ENCODE results near the gene DUOXA2.

DNA sequence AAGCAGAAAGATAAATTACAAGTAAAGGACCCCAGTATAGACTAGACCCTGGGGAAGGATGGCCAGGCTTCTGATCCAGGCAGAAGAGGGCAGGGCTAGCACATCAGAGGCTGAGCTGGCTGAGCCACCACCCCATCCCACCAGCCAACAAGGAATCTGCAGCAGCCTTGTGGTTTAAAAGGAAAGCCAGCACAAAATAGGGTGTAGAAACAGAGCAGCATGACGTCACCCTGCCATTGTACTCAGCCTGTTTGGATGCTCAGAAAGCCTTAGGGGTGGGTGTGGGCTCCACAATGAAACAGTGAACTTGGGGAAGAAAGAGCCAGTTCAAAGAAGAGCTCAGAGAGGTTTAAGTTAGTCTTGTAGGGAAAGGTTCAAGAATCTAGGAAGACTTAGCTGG lies 43.8 kb downstream of the DUOXA2 start:
- no peak for TF ChIP-seq CTCF (IDR thresholded peaks at IDR 0.05)
- TF ChIP-seq POLR2A (IDR thresholded peaks at IDR 0.05) = no peak
